Gastrocnemius medialis (tissue), 4 donors: Measurements from ENCODE around the gene KCNQ1. TPM values are rescaled to one million over a fixed set of nuclear protein-coding genes. Genes with fewer than 3 reads are reported as not detected.

ENCODE experiments used
- ATAC-seq, 2 donors: fragments of 150-250 bp; one replicate each; pipeline ENCODE4 v1.9.1; 2016
- DNase-seq, 2 donors: peaks; one replicate each; pipeline ENCODE4 v3.0.0-alpha.2; 2019
- H3K27ac ChIP-seq, 4 donors: fragments of 200-600 bp; sonication (generic); 1 replicate in 1 of 4; 2 replicates in 3 of 4; pipeline ENCODE4 v1.5.1; 2016 to 2018; ENCODE audit warnings: mild to moderate bottlenecking in 2 of 4, moderate library complexity in 1 of 4
- H3K27me3 ChIP-seq, 3 donors: fragments of 200-600 bp; sonication (generic) in 2 of 3; 1 replicate in 1 of 3; 2 replicates in 2 of 3; pipeline versions ENCODE4 v1.5.1 to v1.6.0; 2016 to 2019; ENCODE audit warnings: mild to moderate bottlenecking in 1 of 3, moderate library complexity in 1 of 3
- H3K36me3 ChIP-seq, 2 donors: fragments of 200-600 bp; sonication (generic) in 1 of 2; one replicate each; pipeline ENCODE4 v1.5.1; 2017 to 2018
- H3K4me1 ChIP-seq, 2 donors: fragments of 200-600 bp; sonication (generic) in 1 of 2; one replicate each; pipeline ENCODE4 v1.5.1; 2016 to 2017; ENCODE audit warnings: mild to moderate bottlenecking in 2 of 2
- H3K4me3 ChIP-seq, 4 donors: fragments of 200-600 bp; sonication (generic) in 3 of 4; 1 replicate in 1 of 4; 2 replicates in 3 of 4; pipeline ENCODE4 v1.5.1; 2016 to 2019; ENCODE audit warnings: mild to moderate bottlenecking in 2 of 4
- H3K9me3 ChIP-seq, 3 donors: fragments of 200-600 bp; sonication (generic) in 2 of 3; 1 replicate in 1 of 3; 2 replicates in 2 of 3; pipeline ENCODE4 v1.5.1; 2016 to 2019
- POLR2A ChIP-seq, 2 donors: fragments of 450-650 bp; IDR thresholded peaks; one replicate each; pipeline ENCODE4 v1.6.1; 2017; ENCODE audit warnings: antibody characterized with exemption in 2 of 2, mild to moderate bottlenecking in 2 of 2, moderate library complexity in 2 of 2
- in situ Hi-C, 4 donors: fragments of 200-750 bp; cut with MboI; loops; one replicate each; pipeline versions ENCODE4 v1.15.0 to v1.8.0; 2017; ENCODE audit warnings: low sequenced_read_pairs in 4 of 4
- intact Hi-C: fragments of 100-400 bp; cut with DNase I; formaldehyde crosslinking; loops from one replicate; pipeline ENCODE4 v1.15.1; 2023; ENCODE audit warnings: low total_unique reads
- total RNA-seq, 4 donors: library from RNA; depleted of rRNA; stranded (reverse); fragments of >200 nt; gene quantifications; one replicate each; pipeline versions ENCODE4 v1.1.0 to v1.2.3, GENCODE V29; 2016
- TF ChIP-seq, protein P1 (sequence below), 5 experiments: fragments of 450-650 bp in 3 of 5; fragments of 200-600 bp in 2 of 5; sonication (generic) in 2 of 5; IDR thresholded peaks in 4 of 5; conservative IDR thresholded peaks in 1 of 5; 1 replicate in 4 of 5; 2 replicates in 1 of 5; pipeline ENCODE4 v1.5.1; 2016 to 2019; ENCODE audit warnings: antibody characterized with exemption in 5 of 5, mild to moderate bottlenecking in 3 of 5, moderate library complexity in 3 of 5

KCNQ1 gene
- total RNA-seq, 4 donors from 2014 or later: 0.15 to 1.00 (median 0.67) TPM

DNA sequence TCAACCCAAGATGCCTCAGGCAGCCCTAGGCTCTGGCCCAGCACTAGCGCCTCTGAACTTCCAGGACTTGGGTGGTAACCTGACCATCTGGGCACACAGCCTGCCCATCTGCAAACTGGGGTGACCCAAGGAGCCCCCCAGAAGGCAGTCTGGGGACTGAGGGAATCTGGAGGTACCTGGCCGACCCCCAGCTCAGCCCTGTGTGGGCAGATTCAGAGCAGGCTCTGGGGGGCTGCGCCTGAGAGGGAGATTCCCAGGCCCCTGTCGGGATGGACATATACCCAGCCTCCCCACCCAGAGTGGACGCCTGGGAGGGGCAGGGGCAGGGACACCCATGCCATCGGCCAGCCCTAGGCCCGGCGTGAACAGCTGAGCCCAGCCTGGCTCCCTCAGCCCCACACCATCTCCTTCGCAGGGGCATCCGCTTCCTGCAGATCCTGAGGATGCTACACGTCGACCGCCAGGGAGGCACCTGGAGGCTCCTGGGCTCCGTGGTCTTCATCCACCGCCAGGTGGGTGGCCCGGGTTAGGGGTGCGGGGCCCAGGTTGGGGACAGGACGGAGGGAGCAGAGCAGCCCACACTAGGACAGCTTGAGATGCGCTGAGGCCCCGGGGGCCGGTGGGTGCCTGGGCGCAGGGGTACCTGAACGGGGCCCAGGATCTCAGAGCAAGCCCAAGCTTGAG lies 126.9 kb downstream of the KCNQ1 start:
- no peaks in the 10 kb centered on the region for H3K4me1 ChIP-seq
- intact Hi-C loops (no loop called here), in situ Hi-C loops (no loop called here)
- ATAC-seq: no peak
- no peaks in the 10 kb centered on the region for H3K36me3 ChIP-seq
- H3K9me3 ChIP-seq: no peaks in the 10 kb centered on the region
- no peak for TF ChIP-seq POLR2A (IDR thresholded peaks at IDR 0.05)
- H3K27ac ChIP-seq: no peak overlapping the region
- no peaks in the 10 kb centered on the region for H3K27me3 ChIP-seq
- DNase-seq: no peak
- H3K4me3 ChIP-seq: no peak overlapping the region

DNA sequence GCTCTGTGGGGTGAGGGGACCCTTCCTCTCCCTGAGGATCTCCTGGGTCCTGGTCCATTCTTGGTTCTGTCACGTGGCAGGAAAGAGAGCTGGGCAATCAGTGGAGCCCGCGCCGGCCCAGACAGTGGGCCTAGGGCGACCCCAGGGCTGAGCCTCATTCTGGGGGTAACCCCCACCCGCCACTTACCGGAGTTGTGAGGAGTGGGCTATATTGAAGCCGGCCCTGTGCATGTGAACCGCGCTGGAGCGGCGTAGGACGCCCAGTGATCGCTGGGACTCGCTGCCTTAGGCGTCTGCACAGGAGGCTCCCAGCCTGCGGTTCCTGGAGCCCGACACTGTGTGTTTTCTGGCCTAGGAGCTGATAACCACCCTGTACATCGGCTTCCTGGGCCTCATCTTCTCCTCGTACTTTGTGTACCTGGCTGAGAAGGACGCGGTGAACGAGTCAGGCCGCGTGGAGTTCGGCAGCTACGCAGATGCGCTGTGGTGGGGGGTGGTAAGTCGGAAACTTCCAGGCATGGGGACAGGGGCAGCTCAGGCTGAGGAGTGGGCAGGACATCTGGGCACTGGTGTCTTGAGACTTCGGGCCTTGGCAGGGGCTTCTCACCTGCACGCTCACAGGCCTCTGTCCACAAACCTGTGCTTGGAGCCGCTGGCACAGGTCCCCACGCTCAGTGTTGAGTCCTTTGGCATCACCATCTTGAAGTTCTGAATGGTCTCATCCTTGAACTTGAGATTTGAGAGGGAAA lies 127.9 kb downstream of the KCNQ1 start:
- no peaks in the 10 kb centered on the region for H3K4me1 ChIP-seq
- no peak for DNase-seq
- H3K27me3 ChIP-seq: no peaks in the 10 kb centered on the region
- TF ChIP-seq, protein P1, sequence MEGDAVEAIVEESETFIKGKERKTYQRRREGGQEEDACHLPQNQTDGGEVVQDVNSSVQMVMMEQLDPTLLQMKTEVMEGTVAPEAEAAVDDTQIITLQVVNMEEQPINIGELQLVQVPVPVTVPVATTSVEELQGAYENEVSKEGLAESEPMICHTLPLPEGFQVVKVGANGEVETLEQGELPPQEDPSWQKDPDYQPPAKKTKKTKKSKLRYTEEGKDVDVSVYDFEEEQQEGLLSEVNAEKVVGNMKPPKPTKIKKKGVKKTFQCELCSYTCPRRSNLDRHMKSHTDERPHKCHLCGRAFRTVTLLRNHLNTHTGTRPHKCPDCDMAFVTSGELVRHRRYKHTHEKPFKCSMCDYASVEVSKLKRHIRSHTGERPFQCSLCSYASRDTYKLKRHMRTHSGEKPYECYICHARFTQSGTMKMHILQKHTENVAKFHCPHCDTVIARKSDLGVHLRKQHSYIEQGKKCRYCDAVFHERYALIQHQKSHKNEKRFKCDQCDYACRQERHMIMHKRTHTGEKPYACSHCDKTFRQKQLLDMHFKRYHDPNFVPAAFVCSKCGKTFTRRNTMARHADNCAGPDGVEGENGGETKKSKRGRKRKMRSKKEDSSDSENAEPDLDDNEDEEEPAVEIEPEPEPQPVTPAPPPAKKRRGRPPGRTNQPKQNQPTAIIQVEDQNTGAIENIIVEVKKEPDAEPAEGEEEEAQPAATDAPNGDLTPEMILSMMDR (IDR thresholded peaks at IDR 0.05 in 4 of 5, conservative IDR thresholded peaks at IDR 0.05 in 1 of 5): no peak
- TF ChIP-seq POLR2A (IDR thresholded peaks at IDR 0.05): no peak
- no peaks in the 10 kb centered on the region for H3K9me3 ChIP-seq
- no peaks in the 10 kb centered on the region for H3K36me3 ChIP-seq
- H3K27ac ChIP-seq: no peak overlapping the region
- intact Hi-C loops (no loop called here), in situ Hi-C loops (no loop called here)
- ATAC-seq: no peak
- no peak overlapping the region for H3K4me3 ChIP-seq

DNA sequence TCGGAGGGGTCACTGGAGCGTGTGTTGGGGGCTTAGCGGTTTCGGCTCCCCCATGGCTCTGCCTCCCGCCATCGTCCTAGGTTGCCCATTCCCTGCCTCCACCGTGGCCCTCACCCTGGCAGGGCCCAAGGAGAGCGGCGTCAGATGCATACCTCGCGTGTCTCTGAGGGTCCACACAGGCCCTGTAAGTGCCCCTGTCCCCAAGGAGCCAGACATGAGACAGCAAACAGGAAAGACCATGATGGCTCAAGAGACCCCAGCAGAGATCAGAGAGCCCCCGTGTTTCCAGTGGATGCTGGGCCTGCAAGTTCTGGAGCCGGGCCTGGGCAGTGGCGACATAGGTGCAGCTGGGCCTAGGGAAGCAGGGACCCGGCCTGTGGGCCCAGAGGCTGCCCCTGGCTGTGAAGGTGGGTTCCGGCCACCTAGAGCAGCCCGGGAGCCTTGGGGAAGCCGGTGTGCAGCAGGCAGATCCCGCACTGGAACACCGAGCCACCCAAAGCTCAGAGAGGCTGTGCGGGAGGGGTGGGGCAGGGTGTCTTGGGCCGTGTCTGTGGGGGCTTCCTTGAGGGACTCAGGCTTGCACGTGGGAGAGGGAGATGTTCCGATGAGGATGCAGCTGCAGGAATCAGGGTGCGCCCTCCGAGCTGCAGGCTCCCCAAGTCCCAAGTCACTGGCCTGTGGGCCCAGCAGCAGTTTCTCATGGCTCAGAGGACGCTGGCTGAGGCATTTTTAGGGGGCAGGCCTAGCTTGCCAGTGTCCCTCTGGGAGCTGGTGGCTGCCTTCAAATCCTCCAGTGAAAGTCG lies 128.6 kb downstream of the KCNQ1 start:
- no peak for DNase-seq
- TF ChIP-seq, protein P1 (IDR thresholded peaks at IDR 0.05 in 4 of 5, conservative IDR thresholded peaks at IDR 0.05 in 1 of 5): no peak
- TF ChIP-seq POLR2A (IDR thresholded peaks at IDR 0.05): no peak
- no peaks in the 10 kb centered on the region for H3K9me3 ChIP-seq
- no peak for ATAC-seq
- H3K36me3 ChIP-seq: no peaks in the 10 kb centered on the region
- H3K4me3 ChIP-seq: no peak overlapping the region
- no peak overlapping the region for H3K27ac ChIP-seq
- in situ Hi-C loops (no loop called here), intact Hi-C loops (no loop called here)
- H3K4me1 ChIP-seq: no peaks in the 10 kb centered on the region
- H3K27me3 ChIP-seq: no peaks in the 10 kb centered on the region

DNA sequence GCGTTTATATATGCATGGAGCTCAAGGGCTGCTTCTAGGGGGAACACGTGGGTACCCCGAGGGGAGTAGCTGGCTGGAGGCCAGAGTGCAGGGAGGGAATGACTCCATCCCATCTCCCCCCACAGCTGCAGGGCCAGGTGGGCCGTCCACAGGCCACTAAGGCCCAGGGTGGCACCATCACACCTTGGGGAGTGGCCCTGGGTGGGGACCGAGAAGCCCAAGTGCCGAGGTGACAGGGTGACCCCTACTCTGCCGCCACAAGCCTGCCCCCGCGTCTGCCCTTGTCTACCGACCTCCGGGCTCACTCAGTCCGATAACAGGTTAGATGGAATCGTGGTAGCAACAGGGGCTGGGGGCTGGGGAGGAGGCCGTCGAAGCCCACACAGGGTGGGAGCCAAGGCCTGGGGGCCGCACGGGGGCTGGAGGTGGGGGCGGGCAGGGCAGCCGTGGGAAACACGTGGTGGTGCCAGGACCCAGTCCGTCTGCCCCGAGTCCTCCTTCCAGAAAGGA lies 129.3 kb downstream of the KCNQ1 start:
- no peak overlapping the region for H3K27ac ChIP-seq
- ATAC-seq (no peak), DNase-seq (no peak)
- TF ChIP-seq, protein P1 (IDR thresholded peaks at IDR 0.05 in 4 of 5, conservative IDR thresholded peaks at IDR 0.05 in 1 of 5): no peak
- no peak for TF ChIP-seq POLR2A (IDR thresholded peaks at IDR 0.05)
- no peaks in the 10 kb centered on the region for H3K9me3 ChIP-seq
- in situ Hi-C loops: no loop called here
- H3K27me3 ChIP-seq: no peaks in the 10 kb centered on the region
- intact Hi-C loops: no loop called here
- no peak overlapping the region for H3K4me3 ChIP-seq
- H3K4me1 ChIP-seq: no peaks in the 10 kb centered on the region
- H3K36me3 ChIP-seq: no peaks in the 10 kb centered on the region
